ENCODE data around the gene USP37.
"Not testable (repeated sequence)": the region's sequence is repeated elsewhere in the genome, so short reads cannot be mapped to it uniquely, and the experiment has no call there.

USP37 gene

DNA sequence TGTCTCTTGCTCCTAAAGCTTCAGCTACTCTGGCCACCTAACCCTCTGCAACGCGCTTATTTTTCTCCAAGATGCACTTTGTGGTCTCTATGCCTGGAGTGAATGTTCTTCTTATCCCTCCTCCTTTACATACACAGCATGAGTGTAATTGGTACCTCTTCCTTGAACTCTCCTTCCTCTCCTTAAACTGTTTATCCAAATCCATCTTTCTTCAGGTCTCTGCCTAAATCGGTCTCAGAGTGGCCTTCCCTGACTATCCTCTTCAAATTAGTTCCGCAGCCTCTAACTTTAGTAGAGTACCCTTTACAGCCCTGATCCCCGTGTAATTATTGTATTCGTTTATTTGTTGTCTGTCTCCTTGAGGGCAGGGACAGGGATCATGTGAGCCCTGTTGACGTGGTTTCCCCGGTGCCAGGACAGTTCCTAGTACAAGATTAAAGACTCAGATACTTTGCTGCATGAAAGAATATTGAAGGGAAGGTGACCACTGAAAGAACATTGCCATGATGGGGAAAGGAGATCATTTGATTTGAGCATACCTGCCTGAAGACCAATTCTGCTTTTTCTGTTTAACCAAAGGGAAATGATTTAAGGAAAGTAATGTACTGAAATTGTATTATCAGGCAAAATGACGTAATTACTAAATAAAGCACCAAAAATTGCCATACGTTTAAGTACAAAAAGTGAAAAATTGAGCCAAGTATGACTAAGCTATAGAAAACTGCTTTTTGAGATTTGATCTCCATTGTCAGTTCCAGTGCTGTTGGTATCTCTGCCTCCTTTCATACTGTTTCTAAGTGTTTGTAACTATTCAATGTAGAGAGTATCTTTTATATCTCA is 1.7 kb upstream of the USP37 start:
- in situ Hi-C loops (cut with HindIII; ENCODE audit: low pct_unique_long_range_greater_than_20kb, low sequenced_read_pairs), result no loop called here
- peak in 1 of 2 experiments; percentile 27 for DNase-seq (ENCODE audit: low read depth in 1 of 2, low spot score in 1 of 2)
- no peak for TF ChIP-seq JUND (IDR thresholded peaks at IDR 0.05; ENCODE audit: low read depth)

DNA sequence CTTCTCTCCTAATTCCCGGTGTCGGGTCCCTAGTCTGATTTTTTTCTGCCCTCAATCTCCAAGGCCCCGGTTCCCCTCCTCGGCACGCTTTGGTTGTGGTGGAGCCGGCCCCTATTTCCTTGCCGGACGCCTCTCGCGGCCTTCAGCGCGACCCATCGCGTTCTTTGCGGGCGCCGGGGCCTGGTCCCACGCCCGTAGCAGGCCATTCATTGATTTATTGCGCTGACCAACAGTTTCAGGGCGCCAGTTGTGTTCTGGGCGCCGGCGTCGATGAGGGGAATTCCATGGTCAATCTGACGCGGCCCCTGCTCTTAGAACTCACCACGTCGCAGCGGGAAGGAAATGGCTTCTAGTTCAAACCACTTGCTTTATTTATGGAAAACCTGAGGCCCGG is 884 bp upstream of the USP37 start:
- in situ Hi-C loops (cut with HindIII; ENCODE audit: low pct_unique_long_range_greater_than_20kb, low sequenced_read_pairs), result no loop called here
- peak in 1 of 2 experiments; percentile 46 for DNase-seq (ENCODE audit: low read depth in 1 of 2, low spot score in 1 of 2)
- no peak for TF ChIP-seq JUND (IDR thresholded peaks at IDR 0.05; ENCODE audit: low read depth)

DNA sequence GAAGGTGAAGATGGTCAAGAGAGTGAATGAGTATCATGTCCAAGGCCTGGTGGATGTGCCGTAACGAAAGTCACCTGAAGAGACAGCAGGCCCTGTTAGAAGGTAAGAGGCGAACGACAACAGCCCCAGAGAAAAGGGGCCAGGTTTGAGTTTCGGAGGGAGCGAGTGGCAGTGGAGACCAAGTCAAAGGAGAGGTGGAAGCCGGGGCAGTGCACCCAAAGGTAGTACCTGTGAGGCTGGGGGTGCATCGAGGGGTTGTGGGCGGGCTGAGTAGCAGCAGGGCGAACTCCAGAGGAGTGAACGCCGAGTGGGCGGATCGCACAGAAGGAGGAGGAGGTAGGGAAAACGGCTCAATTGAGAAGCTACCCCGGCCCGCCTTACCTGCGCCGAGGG is 358 bp downstream of the USP37 start:
- TF ChIP-seq JUND (IDR thresholded peaks at IDR 0.05; ENCODE audit: low read depth), result no peak
- no peak for DNase-seq (ENCODE audit: low read depth in 1 of 2, low spot score in 1 of 2)

DNA sequence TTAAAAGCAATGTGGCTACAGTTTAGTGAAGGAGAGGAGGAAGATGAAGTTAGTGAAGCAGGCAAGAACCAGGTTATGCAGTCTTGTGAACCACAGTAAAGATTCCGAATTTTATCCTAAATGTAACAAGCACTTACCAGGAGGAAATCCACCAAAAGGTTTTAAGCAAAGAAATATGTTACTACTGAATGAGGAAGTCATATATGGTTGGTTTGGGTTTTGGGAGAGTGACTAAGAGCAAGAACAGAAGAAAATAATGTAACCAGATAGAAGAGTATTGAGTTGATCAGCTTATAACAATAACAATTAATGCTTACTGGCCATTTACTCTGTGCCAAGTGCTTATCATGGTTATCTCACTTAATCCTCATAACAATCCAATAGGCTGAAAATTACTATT is 1.9 kb downstream of the USP37 start:
- DNase-seq (ENCODE audit: low read depth in 1 of 2, low spot score in 1 of 2), result no peak
- no peak for TF ChIP-seq JUND (IDR thresholded peaks at IDR 0.05; ENCODE audit: low read depth)
- in situ Hi-C loops (cut with HindIII; ENCODE audit: low pct_unique_long_range_greater_than_20kb, low sequenced_read_pairs), result no loop called here

More for the DNA sequence above, 358 bp downstream of the USP37 start:
- in situ Hi-C loops (cut with HindIII; ENCODE audit: low pct_unique_long_range_greater_than_20kb, low sequenced_read_pairs), result no loop called here

DNA sequence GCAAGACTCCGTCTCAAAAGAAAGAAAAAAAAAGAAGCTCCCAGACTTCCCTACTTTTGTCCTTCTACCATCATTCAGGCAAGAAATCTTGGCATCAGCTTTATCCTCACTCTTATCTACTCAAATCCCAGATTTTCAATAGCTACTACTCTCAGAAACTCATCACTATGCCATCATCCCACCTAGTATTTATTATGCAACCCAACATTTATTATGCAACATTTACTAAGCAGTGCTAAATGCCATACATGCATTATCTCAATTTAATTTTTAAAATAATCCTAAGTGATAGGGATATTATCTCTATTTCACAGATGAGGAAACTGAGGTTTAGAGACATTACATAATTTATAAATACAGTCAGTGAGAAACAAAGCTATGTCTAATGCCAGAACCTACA is 4.1 kb downstream of the USP37 start:
- in situ Hi-C loops (cut with HindIII; ENCODE audit: low pct_unique_long_range_greater_than_20kb, low sequenced_read_pairs), result no loop called here
- no peak for TF ChIP-seq JUND (IDR thresholded peaks at IDR 0.05; ENCODE audit: low read depth)
- no peak for DNase-seq (ENCODE audit: low read depth in 1 of 2, low spot score in 1 of 2)

DNA sequence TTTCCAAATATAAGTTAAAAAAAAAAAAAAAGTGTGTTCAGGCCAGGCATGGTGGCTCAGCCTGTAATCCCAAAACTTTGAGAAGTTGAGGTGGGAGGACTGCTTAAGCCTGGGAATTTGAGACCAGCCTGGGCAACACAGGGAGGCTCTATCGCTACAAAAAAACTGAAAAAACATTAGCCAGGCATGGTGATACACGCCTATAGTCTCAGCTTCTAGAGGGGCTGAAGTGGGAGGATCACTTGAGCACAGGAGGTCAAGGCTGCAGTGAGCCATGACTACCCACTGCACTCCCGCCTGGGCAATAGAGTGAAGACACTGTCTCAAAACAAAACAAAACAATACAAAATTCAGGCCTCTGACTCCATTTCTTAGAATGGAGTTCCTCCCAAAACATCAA is 9.2 kb downstream of the USP37 start:
- no peak for TF ChIP-seq JUND (IDR thresholded peaks at IDR 0.05; ENCODE audit: low read depth)
- in situ Hi-C loops (cut with HindIII; ENCODE audit: low pct_unique_long_range_greater_than_20kb, low sequenced_read_pairs), result no loop called here
- DNase-seq (ENCODE audit: low read depth in 1 of 2, low spot score in 1 of 2), result no peak

DNA sequence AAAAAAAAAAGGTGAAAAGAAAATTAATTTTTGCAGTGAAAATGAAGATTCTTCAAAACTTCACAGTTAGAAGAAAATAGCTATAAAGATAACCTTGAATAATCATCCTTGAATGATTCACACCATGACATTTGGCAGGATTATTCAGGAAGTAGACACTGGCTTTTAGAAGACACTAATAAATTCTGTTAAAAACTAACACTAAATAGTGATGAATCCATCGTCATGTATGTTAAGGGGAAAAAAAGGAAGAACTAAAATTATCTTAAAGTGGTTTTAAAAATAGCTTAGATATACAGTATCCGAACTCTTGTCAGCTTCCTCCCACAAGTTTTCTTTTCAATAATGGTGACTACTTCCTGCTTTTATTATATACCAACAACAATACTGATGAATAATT is 10.2 kb downstream of the USP37 start:
- in situ Hi-C loops (cut with HindIII; ENCODE audit: low pct_unique_long_range_greater_than_20kb, low sequenced_read_pairs), result no loop called here

DNA sequence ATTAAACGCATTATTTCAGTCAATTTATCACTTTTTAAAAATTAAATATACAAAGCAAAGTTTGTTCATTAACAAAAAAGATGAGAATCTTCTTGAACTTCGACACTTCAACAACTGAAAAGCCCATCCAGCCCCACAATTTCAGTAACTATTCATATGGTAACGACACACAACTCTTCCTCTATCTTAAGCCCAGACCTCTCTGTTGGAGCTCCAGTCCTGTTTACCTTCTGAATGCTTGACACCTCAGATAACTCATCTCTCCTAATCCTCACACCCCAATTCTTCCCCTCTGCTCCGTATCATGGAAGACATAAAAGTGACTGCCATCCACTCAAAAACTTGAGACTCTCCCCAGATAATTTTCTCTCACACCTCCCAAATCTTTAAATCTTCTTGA is 12.6 kb downstream of the USP37 start:
- no peak for TF ChIP-seq JUND (IDR thresholded peaks at IDR 0.05; ENCODE audit: low read depth)
- DNase-seq (ENCODE audit: low read depth in 1 of 2, low spot score in 1 of 2), result no peak
- in situ Hi-C loops (cut with HindIII; ENCODE audit: low pct_unique_long_range_greater_than_20kb, low sequenced_read_pairs), result no loop called here

More for the DNA sequence above, 10.2 kb downstream of the USP37 start:
- no peak for DNase-seq (ENCODE audit: low read depth in 1 of 2, low spot score in 1 of 2)
- no peak for TF ChIP-seq JUND (IDR thresholded peaks at IDR 0.05; ENCODE audit: low read depth)

DNA sequence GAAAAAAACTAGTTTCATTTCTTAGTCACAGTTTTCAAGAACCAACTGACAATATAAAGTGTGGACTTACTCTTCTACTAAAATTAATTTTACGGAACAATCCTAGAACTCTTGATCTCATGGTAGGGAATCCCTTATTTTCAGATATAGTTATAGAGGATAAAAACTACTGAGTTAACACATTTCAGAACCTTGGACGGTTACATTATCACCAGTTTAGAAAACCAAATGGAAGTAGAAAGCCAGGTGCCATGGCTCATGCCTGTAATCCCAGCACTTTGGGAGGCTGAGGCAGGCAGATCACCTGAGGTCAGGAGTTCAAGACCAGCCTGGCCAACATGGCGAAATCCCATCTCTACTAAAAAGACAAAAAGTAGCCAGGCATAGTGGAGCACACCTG is 13.9 kb downstream of the USP37 start:
- DNase-seq (ENCODE audit: low read depth in 1 of 2, low spot score in 1 of 2); in situ Hi-C loops (cut with HindIII; ENCODE audit: low pct_unique_long_range_greater_than_20kb, low sequenced_read_pairs): not testable (repeated sequence)

DNA sequence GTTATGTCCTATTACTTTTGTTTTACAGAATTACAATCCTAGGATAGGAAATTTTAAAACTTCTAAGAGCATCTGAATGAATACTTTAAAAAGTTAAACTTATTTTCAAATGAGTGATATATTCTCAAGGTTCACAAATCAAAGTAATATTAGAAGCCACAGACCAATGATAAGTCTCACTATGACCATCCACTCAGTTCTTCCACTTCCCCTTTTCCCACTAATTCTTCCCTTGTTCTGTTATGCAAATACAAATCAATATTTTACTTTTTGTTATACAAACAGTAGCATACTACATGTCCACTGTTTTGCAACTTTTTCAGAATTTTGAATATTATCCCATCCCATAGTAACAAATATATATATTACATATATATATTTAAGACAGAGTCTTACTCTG is 20.2 kb downstream of the USP37 start:
- in situ Hi-C loops (cut with HindIII; ENCODE audit: low pct_unique_long_range_greater_than_20kb, low sequenced_read_pairs), result no loop called here
- no peak for DNase-seq (ENCODE audit: low read depth in 1 of 2, low spot score in 1 of 2)
- no peak for TF ChIP-seq JUND (IDR thresholded peaks at IDR 0.05; ENCODE audit: low read depth)

DNA sequence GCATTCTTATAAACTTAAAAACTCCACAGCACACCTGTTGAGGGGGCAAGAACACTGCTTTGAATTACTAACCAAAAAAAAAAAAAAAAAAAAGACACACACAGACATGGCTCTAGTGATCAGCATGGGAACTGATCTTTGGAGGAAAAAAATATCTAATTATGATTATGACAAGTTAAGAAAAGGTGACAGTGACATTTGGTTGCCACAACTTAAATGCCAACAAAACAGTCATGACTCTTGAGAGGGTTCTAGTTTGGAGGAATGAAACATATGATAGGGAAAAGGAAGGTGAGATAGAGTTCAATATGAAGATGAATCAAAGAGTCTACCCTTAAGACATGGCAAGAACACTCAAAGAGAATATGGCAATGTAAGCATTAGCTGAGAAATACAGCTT is 20.6 kb downstream of the USP37 start:
- TF ChIP-seq JUND (IDR thresholded peaks at IDR 0.05; ENCODE audit: low read depth), result no peak
- in situ Hi-C loops (cut with HindIII; ENCODE audit: low pct_unique_long_range_greater_than_20kb, low sequenced_read_pairs), result no loop called here
- no peak for DNase-seq (ENCODE audit: low read depth in 1 of 2, low spot score in 1 of 2)

DNA sequence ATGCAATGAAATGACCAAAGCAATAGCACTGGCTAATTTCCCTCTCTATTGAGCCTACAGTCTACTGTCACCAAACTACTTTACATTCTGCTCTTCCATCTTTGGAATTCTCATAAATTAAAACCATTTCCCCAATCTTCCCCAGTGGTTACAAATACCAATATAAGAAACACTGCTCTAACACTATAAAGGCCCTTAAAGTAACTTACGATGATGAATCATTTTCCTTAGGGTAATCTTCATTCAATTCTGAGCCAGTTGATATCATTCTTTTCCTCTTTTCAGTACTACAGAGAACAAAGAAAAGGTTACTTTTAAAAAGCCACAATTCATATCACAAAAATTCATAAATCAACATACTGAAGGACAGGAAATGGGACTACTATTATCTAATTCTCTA is 22.1 kb downstream of the USP37 start:
- in situ Hi-C loops (cut with HindIII; ENCODE audit: low pct_unique_long_range_greater_than_20kb, low sequenced_read_pairs), result no loop called here
- no peak for DNase-seq (ENCODE audit: low read depth in 1 of 2, low spot score in 1 of 2)
- no peak for TF ChIP-seq JUND (IDR thresholded peaks at IDR 0.05; ENCODE audit: low read depth)

DNA sequence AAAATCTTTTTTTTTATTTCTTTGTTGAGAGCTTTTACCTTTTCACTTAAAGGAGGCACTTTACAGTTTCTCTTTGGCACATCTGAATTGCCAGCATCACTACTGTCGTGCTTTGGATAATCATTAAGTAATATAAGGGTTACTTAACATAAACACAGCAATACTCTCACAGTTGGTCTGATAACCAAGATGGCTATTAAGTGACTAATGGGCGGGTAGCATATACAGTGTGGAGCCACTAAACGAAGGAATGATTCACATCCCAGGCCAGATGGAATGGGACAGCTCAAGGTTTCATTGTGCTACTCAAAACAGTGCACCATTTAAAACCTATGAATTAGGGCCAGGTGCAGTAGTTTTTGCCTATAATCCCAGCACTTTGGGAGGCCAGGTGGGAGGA is 28.1 kb downstream of the USP37 start:
- in situ Hi-C loops (cut with HindIII; ENCODE audit: low pct_unique_long_range_greater_than_20kb, low sequenced_read_pairs), result no loop called here
- no peak for DNase-seq (ENCODE audit: low read depth in 1 of 2, low spot score in 1 of 2)
- TF ChIP-seq JUND (IDR thresholded peaks at IDR 0.05; ENCODE audit: low read depth), result no peak
